Measurements from ENCODE around the gene ANO2.
A peak's percentile ranks its signal among the peaks of the same experiment; 100 is the strongest.

The ANO2 gene

GRCh38 chr12:5622280-5622679 is 322.8 kb downstream of the ANO2 start:
- no peak for DNase-seq (ENCODE audit: low read depth)

DNA sequence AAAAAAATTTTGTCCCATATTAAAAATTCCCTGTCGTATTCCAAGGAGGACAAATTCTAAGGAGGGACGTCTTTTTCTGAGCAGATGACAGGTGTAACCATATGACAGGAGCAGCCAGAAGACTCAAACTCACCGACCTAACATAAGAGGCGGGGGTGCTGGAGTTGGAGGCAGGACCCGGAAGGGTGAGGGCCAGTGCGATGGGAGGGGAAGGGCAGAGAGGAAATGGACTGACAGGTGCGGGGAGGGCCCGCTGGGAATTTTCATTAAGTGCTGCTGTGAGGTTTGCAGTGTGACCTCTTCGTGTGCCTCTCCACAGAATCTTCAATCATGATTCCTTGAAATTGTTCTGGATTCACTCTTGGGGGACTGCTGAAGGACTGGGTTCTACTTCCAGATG is 323.7 kb downstream of the ANO2 start:
- no peak for DNase-seq (ENCODE audit: low read depth)

DNA sequence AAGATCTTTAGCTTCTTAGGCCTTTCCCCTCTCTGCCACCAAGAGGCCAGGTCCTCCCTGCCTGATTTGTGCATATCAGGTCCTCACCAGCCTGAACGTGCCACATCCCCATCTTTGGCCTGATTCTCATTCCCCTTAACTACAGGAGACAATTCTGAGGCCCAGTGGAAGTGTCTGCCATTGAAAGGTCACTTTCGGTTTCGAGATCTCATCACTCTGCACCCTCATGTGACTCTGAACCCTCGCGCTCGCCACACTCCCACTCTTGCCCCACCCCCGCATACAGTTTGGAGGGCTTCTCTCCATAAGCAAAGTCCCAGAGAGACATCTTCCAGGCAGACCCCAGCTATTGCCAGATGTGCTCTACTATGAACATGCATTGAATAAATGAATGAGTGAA is 324.2 kb downstream of the ANO2 start:
- no peak for DNase-seq (ENCODE audit: low read depth)

- DNase-seq (ENCODE audit: low read depth) = no peak
Observed at GRCh38 chr12:5619628-5620027, 325.4 kb downstream of the ANO2 start.

DNA sequence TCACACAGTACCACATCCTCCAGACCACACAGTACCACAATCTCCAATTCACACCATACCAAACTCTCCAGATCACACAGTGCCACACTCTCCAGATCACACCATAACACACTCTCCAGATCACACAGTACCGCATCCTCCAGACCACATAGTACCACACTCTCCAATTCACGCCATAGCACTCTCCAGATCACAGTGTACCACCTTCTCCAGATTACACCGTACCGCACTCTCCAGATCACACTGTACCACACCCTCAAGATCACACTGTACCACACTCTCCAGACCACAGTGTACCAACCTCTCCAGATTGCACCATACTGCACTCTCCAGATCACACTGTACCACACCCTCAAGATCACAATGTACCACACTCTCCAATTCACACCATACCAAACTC is 328.2 kb downstream of the ANO2 start:
- DNase-seq (ENCODE audit: low read depth) = no peak

DNA sequence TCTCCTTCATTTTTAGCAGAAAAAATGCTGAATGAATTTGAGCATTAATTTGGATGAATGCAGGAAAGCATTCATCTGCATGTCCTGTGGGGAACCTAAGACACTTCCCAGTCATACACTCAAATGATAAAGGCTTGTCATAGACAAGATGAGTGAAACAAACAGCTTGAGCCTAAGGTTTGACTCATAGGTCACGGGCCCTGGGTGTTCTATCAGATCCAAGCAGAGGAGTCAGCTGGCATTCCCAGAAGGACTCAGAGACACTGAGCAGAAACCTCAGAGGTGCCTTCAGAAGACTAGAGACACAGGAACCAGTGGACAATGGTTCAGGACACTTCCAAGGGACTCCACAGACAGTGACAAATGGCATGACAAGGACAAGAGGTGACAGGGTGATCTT is 329.3 kb downstream of the ANO2 start:
- DNase-seq (ENCODE audit: low read depth) = no peak

DNA sequence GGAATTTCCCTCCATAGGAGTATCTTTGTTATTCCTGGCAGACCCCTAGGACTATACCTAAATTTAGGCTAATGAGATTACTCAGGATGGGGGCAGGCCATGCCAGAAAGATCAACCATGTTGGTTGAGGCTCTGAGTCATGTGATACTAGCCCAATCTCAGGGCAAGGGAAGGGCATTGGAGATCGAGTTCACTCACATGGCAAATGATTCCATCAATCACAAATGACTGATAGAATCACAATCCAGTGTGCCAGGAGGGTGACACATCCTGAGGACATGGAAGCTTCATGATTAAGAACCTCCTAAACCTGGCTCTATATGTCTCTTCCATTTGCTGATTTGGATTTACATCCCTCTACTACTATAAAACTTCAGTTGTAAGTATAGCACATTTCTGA is 330.8 kb downstream of the ANO2 start:
- DNase-seq (ENCODE audit: low read depth) = no peak

DNA sequence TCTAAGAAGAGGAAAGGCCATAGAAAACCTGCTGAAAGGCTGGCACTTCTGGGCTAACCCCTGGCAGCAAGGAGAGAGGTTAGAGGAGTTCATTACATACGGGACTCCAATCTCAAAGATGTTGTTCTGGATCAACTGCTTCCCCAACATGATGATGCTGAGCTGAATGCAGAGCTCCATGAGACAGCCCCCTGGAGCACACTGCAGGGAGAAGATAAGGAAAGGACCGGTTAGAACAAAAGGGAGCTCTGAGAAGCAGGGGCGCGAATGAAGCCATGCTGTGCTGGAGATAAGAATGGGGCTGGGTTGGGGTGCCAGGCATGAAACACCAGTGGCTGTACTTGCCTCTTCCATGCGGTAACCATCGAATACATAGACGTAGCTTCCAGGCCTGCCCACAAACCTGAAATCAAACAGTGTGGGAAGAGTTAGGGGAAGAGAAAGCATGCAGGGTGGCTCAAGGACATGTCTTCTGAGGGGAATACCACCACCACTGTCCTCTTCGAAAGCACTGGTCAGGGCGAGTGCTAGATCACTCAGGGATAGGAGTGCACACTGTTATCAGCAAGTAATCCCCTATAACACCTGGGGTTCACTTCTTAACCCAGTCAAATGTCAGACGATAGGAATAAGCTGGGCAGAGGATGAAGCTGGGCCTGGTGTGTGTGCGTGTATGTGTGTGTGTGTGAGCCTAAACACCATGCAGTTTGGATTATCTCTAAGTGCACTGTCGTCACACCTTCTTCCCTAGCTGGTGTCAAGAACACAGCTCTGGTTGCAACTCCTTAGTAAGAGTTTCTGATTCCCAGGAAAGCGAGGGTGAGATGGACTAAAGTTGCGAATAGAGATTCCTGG is 332.3 kb downstream of the ANO2 start:
- no peak for DNase-seq (ENCODE audit: low read depth)

DNA sequence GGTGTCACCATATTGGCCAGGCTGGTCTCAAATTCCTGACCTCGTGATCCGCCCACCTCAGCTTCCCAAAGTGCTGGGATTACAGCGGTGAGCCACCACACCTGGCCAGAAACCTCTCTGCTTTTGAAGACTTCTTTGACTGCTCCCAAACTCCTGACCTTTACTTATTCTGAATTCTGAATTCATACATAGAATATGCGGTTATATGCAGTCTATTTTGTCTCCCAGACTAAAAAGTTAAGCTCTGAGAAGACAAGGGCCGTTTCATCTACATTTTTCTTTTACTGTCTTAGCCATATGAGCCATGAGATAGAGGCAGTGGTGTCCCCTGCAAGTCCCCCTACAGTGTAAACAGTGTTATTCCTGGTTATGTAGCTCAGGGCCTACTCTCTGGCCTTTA is 333.9 kb downstream of the ANO2 start:
- no peak for DNase-seq (ENCODE audit: low read depth)

- no peak for DNase-seq (ENCODE audit: low read depth)
Observed at GRCh38 chr12:5599378-5599777, 345.7 kb downstream of the ANO2 start.

- DNase-seq (ENCODE audit: low read depth) = no peak
Observed at GRCh38 chr12:5593998-5594397, 351.1 kb downstream of the ANO2 start.

- no peak for DNase-seq (ENCODE audit: low read depth)
Observed at GRCh38 chr12:5593086-5593485, 352.0 kb downstream of the ANO2 start.

DNA sequence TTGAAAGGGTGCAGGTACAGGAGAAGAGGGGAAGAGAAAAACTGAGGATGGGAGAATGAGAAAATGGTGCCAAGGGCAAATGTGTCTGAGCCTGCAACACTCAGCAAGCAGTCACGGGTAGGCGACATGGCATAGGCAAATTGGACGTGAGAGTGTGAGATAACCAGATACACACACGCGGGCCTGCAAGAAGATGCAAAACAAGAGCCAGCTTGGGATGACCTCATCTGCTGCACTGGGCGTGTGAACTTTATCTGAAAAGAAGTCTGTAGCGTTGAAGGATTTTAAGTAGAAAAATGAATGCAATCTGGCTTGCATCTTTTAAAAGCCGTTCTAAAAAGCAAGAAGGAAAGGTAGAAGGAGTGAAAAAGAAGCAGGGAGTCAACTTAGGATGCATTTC is 352.7 kb downstream of the ANO2 start:
- no peak for DNase-seq (ENCODE audit: low read depth)

- no peak for DNase-seq (ENCODE audit: low read depth)
Observed at GRCh38 chr12:5590316-5590715, 354.7 kb downstream of the ANO2 start.

DNA sequence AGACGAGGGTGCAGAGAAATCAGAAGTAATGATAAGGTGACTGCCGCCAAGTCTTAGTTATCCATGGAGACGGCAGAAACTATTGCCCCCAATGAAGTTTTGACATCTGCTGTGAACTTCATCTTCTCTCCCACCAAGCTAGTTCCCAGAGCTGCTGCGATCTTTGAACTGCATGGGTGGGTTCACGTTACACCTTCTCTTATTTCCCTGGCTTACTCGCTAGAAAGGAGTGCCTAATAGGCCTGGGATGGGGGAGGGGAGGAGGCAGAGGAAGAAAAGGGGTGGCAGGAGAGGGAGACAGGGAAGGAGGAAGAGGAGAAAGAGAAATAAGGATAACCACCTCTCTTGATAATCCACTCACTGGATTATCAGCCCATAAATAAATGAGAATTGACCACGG is 356.0 kb downstream of the ANO2 start:
- DNase-seq (ENCODE audit: low read depth) = no peak

DNA sequence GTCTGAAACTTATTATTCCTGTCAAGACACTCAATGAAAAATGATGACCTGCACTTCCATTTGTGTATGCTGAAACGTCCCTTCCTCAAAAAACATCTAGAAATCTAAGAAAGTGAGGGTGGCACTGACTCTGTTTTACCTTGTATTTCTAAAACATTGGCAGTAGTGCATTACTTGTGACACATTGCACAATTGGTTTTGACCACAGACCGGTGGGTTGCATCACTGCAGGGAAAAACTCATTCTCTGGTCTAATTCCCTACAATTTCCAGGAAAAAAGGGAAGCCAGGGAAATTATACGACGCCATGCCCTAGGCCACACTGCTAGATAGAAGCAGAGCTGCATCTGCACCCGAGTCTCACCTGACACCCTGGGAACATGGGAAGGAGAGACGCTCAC is 356.5 kb downstream of the ANO2 start:
- no peak for DNase-seq (ENCODE audit: low read depth)

GRCh38 chr12:5588176-5588575 is 356.9 kb downstream of the ANO2 start:
- DNase-seq (ENCODE audit: low read depth) = peak; percentile 66

DNA sequence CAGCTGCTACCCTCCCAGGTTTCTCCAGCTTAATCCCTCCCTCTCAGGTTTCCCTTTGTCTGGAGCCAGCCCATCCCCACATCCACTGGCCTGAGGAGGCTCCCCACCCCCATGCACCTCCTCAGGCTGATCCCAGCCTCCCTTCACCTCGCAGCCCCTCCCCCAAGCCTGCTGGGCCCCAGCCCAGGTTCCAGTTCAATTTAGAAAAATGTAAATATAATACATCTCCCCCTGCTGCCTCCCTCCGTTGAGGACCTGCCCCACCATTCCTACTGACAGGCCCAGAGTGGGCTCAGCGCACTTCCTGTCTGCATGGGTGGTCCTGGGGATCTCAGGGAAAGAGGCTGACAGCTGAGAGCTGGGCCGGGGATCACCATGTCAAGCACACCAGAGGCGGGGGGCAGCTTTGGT is 357.3 kb downstream of the ANO2 start:
- no peak for DNase-seq (ENCODE audit: low read depth)

DNA sequence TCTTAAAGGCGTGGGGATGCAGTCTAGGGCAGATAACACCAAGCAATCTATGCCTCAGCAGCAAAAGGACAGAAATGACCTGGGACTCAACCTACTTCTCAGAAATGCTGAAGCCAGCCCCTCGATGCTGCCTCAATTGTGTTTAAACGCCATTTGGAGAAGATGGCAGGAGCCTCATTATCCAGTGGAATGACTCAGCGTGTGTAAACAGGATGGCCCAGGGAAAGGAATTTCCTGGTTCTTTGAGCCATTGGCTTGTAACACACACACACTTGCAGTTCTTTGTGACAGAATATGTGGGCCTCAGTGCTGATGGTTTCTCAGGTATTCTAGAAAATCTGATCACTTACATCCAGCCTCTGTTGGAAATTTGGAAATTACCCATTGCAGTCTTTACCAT is 358.9 kb downstream of the ANO2 start:
- DNase-seq (ENCODE audit: low read depth) = no peak

GRCh38 chr12:5585178-5585577 is 359.9 kb downstream of the ANO2 start:
- no peak for DNase-seq (ENCODE audit: low read depth)

GRCh38 chr12:5584412-5585175 is 360.5 kb downstream of the ANO2 start:
- no peak for DNase-seq (ENCODE audit: low read depth)

GRCh38 chr12:5582541-5582940 is 362.5 kb downstream of the ANO2 start:
- no peak for DNase-seq (ENCODE audit: low read depth)

DNA sequence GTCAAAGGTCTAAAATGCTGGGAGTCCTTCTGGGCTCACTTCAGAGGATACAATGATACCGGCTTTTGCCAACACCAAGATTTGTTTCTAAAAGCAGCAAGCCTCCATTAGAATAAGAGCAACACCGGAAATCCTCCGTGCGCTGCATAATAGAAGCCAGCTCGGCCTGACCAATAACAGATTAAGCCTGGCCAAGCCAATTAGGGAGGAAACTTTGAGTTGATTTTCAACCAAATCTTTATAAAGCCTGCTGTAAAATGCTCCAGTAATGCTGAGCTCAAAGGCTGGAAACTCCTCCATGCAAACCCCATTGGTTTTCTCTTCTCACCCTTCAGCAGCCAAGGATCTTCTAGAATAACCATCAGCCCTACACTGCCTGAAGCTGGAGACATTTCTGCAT is 363.0 kb downstream of the ANO2 start:
- DNase-seq (ENCODE audit: low read depth) = no peak

DNA sequence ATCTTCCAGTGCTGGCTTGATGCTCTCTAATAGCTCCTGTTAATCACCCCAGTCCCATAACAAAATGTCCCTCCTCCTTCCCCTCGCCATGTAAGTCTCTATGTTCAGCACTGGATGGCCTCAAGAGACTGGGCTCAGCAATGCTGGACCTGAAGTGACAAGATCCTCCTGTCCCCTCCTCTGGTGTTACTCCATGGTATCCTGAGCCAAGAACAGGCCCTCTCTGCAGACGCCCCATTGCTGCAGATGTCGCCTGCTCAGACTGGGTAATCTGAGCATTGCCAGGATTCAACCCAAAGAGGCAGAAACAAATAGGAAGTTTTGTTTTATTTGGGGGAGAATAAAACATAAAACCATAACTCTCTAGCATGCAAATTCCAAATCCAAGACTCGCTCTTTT is 363.4 kb downstream of the ANO2 start:
- DNase-seq (ENCODE audit: low read depth) = no peak
